WERI-Rb-1 (cell line): ENCODE measurements around the gene TWIST1.

ENCODE experiments used
- DNase-seq: peaks from one replicate; pipeline ENCODE4 v3.0.0-alpha.2; 2020
- H3K27ac ChIP-seq: fragments of 250-450 bp; sonication (Bioruptor Pico); 2 replicates; pipeline ENCODE4 v1.5.1; 2020; ENCODE audit warnings: mild to moderate bottlenecking, moderate library complexity
- H3K27me3 ChIP-seq: fragments of 250-450 bp; sonication (Bioruptor Pico); 2 replicates; pipeline ENCODE4 v1.5.1; 2021; ENCODE audit warnings: mild to moderate bottlenecking, low read depth, moderate library complexity; ENCODE audit not compliant: insufficient read depth, severe bottlenecking
- H3K36me3 ChIP-seq: fragments of 250-450 bp; sonication (Bioruptor Pico); 2 replicates; pipeline ENCODE4 v1.5.1; 2020; ENCODE audit warnings: mild to moderate bottlenecking, moderate library complexity
- H3K4me3 ChIP-seq: 2 replicates; pipeline ENCODE4 v1.5.1; 2011; ENCODE audit warnings: low read depth, mild to moderate bottlenecking, control low read depth, low read length
- H3K9me3 ChIP-seq: fragments of 250-450 bp; sonication (Bioruptor Pico); 2 replicates; pipeline ENCODE4 v1.5.1; 2021; ENCODE audit warnings: mild to moderate bottlenecking, moderate library complexity; ENCODE audit not compliant: severe bottlenecking
- TF ChIP-seq, protein P1 (sequence below): IDR thresholded peaks from 2 replicates; pipeline ENCODE4 v1.5.1; 2011; ENCODE audit warnings: low read depth, mild to moderate bottlenecking, control low read depth, inconsistent platforms, low read length

TWIST1 gene

DNA sequence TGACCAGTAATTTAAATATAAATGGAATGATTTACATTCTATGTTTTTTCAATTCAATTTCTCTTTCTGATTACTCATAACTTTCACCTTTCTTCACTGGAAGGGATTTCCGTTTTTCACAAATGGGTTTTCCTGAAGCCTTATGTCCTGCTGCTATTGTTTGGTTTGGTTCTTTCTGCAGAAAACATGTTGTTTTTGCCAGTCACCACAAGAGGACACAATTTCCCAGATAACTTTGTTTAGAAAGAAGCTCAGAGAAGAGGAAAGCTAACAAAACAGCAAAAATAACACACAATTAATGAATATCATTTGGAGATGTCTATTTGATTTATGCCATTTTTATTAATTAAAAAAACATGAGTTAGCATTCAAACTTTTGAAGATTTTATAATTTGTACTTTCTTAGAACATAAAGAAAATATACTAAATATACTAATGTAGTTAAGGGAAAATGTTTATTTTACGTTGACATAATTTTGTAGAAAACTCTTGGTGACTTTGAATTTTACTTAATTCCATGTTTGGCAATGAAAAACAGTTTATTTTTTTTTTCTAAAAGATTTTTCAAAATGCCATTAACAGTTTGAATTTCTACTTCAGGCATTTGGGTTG is 4.6 kb upstream of the TWIST1 start:
- no peaks in the 10 kb centered on the region for H3K9me3 ChIP-seq
- peaks cover 5% of the 10 kb centered on the region for H3K27me3 ChIP-seq
- no peak for DNase-seq
- TF ChIP-seq, protein P1, sequence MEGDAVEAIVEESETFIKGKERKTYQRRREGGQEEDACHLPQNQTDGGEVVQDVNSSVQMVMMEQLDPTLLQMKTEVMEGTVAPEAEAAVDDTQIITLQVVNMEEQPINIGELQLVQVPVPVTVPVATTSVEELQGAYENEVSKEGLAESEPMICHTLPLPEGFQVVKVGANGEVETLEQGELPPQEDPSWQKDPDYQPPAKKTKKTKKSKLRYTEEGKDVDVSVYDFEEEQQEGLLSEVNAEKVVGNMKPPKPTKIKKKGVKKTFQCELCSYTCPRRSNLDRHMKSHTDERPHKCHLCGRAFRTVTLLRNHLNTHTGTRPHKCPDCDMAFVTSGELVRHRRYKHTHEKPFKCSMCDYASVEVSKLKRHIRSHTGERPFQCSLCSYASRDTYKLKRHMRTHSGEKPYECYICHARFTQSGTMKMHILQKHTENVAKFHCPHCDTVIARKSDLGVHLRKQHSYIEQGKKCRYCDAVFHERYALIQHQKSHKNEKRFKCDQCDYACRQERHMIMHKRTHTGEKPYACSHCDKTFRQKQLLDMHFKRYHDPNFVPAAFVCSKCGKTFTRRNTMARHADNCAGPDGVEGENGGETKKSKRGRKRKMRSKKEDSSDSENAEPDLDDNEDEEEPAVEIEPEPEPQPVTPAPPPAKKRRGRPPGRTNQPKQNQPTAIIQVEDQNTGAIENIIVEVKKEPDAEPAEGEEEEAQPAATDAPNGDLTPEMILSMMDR, result peak; percentile 60
- H3K27ac ChIP-seq, result no peak overlapping the region
- no peaks in the 10 kb centered on the region for H3K36me3 ChIP-seq
- no peak overlapping the region for H3K4me3 ChIP-seq

DNA sequence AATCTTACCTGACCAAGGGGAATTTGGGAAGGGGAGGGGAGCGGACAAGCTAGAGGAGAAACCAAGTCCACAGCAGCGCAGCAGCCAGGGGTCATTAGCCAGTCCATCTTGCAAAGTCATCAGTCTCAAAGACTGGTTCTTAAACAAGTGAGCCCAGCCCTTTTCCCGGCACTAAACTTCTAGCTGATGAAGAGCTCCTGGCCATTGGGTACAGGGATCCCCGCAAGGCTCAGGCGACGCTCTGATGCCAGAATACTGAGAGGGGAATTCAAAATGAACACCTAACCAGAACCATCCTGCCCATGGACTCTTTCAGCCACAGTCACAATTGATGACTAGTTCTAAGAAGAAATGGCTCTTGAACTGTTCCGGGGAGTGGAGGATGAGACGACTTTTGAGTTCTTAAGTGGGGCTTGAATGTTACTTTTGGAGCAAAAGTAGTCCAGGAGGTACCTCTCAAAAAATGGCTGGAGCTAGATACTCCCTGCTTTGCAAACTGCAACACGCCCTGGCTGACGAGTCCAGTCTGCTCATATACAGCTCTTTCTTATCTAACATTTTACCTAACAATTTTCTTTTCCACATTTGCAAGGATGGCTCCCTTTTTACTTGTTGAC is 2.5 kb upstream of the TWIST1 start:
- Histone ChIP-seq H3K27me3 (peaks cover 5% of the 10 kb centered on the region), H3K9me3 (no peaks in the 10 kb centered on the region), H3K27ac (no peak overlapping the region), H3K4me3 (no peak overlapping the region), H3K36me3 (no peaks in the 10 kb centered on the region)
- DNase-seq, result no peak
- TF ChIP-seq, protein P1, result no peak

DNA sequence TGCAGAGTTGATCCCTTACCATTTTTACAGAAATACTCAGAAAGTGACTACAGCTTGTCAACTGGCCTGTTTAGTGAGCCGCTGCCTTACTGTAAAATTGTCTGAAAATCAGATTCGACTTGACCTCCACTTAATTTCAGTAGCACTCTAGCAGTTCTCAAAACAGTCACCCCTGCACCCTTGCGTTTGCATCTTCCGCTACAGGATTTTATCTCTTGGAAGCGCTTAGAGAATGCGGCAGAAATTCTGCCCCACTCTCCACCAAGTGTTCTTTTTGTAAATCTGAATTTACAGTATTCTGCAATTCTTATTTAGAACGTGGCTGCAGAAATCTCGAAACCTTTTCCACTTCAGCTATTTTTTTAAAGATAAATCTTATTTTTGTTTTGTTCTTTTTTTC is 1.9 kb upstream of the TWIST1 start:
- no peaks in the 10 kb centered on the region for H3K36me3 ChIP-seq
- DNase-seq, result no peak
- H3K9me3 ChIP-seq, result no peaks in the 10 kb centered on the region
- TF ChIP-seq, protein P1, result no peak
- no peak overlapping the region for H3K4me3 ChIP-seq
- no peak overlapping the region for H3K27ac ChIP-seq
- peaks cover 5% of the 10 kb centered on the region for H3K27me3 ChIP-seq

DNA sequence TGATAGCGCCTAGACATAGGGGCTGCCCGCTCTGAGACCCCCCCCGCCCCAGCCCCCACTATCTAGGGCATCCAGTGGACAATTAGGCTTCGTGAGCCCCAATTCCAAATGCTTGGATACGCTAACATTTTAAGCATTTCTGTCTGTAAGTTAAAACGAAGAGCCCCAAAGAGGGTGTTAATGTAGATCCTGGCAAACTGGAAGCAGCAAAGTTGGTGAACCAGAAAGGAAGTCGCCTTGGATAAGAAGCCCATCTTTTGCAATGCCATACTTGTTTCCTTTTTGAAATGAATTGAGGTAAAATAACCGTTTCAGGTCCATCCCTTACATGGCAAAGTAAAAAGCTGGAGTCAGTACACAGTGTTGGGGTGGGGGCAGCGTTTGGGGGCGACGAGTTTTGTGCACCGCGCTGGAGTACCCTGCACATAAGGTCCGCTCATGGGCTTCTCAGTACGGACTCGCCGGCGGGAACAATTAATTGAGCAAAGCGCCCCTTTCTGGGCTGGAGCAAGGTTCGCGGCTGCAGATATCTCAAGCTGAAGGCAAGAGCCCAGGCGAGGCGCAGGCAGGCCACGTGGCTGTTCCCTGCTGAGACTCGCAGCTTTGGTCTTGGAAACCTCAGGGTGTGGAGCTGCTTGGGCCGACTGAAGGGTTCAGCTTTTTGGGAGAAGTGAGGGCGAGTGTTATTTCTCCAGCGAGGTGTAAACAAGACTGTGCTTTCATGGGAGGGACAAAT is 1.4 kb upstream of the TWIST1 start:
- Histone ChIP-seq H3K9me3 (no peaks in the 10 kb centered on the region), H3K27me3 (peaks cover 5% of the 10 kb centered on the region), H3K36me3 (no peaks in the 10 kb centered on the region), H3K27ac (no peak overlapping the region), H3K4me3 (peak overlapping the region; percentile 91)
- TF ChIP-seq, protein P1, result no peak
- DNase-seq, result peak; percentile 34

DNA sequence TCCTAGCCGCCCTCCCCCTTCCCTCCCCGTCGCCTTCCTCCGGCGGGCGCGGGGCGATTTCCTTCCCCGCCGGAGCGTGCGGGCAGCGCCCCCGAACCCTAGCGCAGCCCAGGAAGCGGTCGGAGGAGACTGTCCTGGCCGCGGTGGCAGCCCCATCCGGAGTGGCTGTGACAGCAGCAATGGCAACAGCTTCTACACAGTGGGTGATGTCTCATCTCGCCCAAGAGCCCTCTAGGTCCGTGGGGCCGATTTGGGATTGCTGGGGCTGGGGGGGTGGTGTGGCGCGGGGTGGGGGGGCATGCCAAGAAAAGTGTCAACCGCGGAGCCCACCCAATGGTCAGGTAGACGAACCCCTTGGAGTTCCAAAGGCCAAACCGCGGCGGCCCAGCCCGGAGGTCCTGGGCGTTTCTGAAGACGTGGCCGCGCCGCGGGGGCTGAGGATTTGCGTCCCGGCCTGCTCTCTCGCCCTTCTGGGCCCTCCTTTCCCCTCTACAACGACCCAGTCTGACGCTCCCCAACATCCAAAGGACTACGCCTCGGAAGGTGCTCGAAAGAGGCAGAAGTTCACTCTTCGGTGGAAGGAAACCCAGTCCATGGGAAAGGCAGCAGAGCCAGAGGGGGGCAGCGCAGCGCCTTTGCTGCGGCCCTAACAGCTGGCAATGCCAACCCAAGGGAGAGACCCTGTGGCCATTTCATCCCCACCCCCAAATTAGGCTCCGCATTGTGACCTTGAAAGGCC is 603 bp upstream of the TWIST1 start:
- DNase-seq, result peak; percentile 33
- Histone ChIP-seq H3K27me3 (peaks cover 5% of the 10 kb centered on the region), H3K9me3 (no peaks in the 10 kb centered on the region), H3K4me3 (peak overlapping the region; percentile 91), H3K27ac (no peak overlapping the region), H3K36me3 (no peaks in the 10 kb centered on the region)
- TF ChIP-seq, protein P1, result peak; percentile 72
